HepG2 (cell line): Measurements from ENCODE around the gene WDFY1. TPM values are rescaled to one million over a fixed set of nuclear protein-coding genes. Genes with fewer than 3 reads are reported as not detected.
A peak's percentile ranks its signal among the peaks of the same experiment; 100 is the strongest.

Experiments used
- CEBPG ChIP-seq: IDR thresholded peaks from 2 replicates; pipeline ENCODE4 v1.6.1; 2016
- FOXC1 ChIP-seq: sonication (generic); formaldehyde crosslinking; IDR thresholded peaks from 2 replicates; pipeline ENCODE4 v1.8.0; 2022; ENCODE audit warnings: mild to moderate bottlenecking, missing genetic modification reagents, borderline replicate concordance
- HNRNPH1 ChIP-seq: fragments of 200-400 bp; formaldehyde crosslinking; optimal IDR thresholded peaks from 2 replicates; pipeline ENCODE3; 2017; ENCODE audit warnings: mild to moderate bottlenecking, low read depth, low read length
- ISL2 ChIP-seq: sonication (generic); formaldehyde crosslinking; IDR thresholded peaks from 2 replicates; pipeline ENCODE4 v1.5.0; 2020; ENCODE audit warnings: missing genetic modification reagents
- JUND ChIP-seq: sonication (generic); formaldehyde crosslinking; IDR thresholded peaks from 2 replicates; pipeline ENCODE4 v1.8.0; 2022; ENCODE audit warnings: mild to moderate bottlenecking, missing genetic modification reagents
- KLF6 ChIP-seq: IDR thresholded peaks from 2 replicates; pipeline ENCODE4 v1.8.0; 2016; ENCODE audit warnings: missing biosample characterization, missing genetic modification reagents
- MAFK ChIP-seq, 2 experiments: IDR thresholded peaks in 1 of 2; conservative IDR thresholded peaks in 1 of 2; 2 replicates each; pipeline ENCODE4 v1.6.1; 2011; ENCODE audit warnings: improper control_type of control experiment in 2 of 2, low read length in 2 of 2
- NFE2L1 ChIP-seq: sonication (generic); formaldehyde crosslinking; IDR thresholded peaks from 2 replicates; pipeline ENCODE4 v1.4.0; 2020; ENCODE audit warnings: missing genetic modification reagents, mild to moderate bottlenecking, borderline replicate concordance
- POGK ChIP-seq: sonication (generic); formaldehyde crosslinking; conservative IDR thresholded peaks from 2 replicates; pipeline ENCODE4 v1.8.0; 2022; ENCODE audit warnings: mild to moderate bottlenecking, moderate library complexity, missing genetic modification reagents
- RFX3 ChIP-seq: IDR thresholded peaks from 2 replicates; pipeline ENCODE4 v1.6.1; 2016; ENCODE audit warnings: missing biosample characterization, missing genetic modification reagents
- SAP130 ChIP-seq: IDR thresholded peaks from 2 replicates; pipeline ENCODE4 v1.6.1; 2016; ENCODE audit warnings: low read depth
- SMARCC2 ChIP-seq: fragments of 450-650 bp; IDR thresholded peaks from 2 replicates; pipeline ENCODE4 v1.6.1; 2017; ENCODE audit warnings: antibody characterized with exemption, mild to moderate bottlenecking
- THAP9 ChIP-seq: sonication (generic); formaldehyde crosslinking; IDR thresholded peaks from 2 replicates; pipeline ENCODE4; 2020; ENCODE audit warnings: missing genetic modification reagents, mild to moderate bottlenecking, borderline replicate concordance
- ZBTB26 ChIP-seq: IDR thresholded peaks from 2 replicates; pipeline ENCODE4 v1.6.1; 2016; ENCODE audit warnings: missing compliant biosample characterization, missing genetic modification reagents, borderline replicate concordance
- ZMYM2 ChIP-seq: sonication (generic); formaldehyde crosslinking; IDR thresholded peaks from 2 replicates; pipeline ENCODE4 v1.8.0; 2022; ENCODE audit warnings: mild to moderate bottlenecking, missing genetic modification reagents
- ZNF180 ChIP-seq: sonication (generic); formaldehyde crosslinking; IDR thresholded peaks from 2 replicates; pipeline ENCODE4 v1.4.0; 2020; ENCODE audit warnings: low read depth, missing genetic modification reagents, borderline replicate concordance
- ZNF333 ChIP-seq: sonication (generic); formaldehyde crosslinking; IDR thresholded peaks from 2 replicates; pipeline ENCODE4 v1.4.0; 2020; ENCODE audit warnings: mild to moderate bottlenecking, missing genetic modification reagents, borderline replicate concordance
- ZNF432 ChIP-seq: sonication (generic); formaldehyde crosslinking; IDR thresholded peaks from 2 replicates; pipeline ENCODE4 v1.5.0; 2020; ENCODE audit warnings: missing genetic modification reagents, mild to moderate bottlenecking, borderline replicate concordance
- ZNF580 ChIP-seq: IDR thresholded peaks from 2 replicates; pipeline ENCODE4 v1.6.1; 2016; ENCODE audit warnings: low read depth, borderline replicate concordance
- ZNF605 ChIP-seq: sonication (generic); formaldehyde crosslinking; IDR thresholded peaks from 2 replicates; pipeline ENCODE4 v1.8.0; 2022; ENCODE audit warnings: mild to moderate bottlenecking, missing genetic modification reagents
- ZNF619 ChIP-seq: sonication (generic); formaldehyde crosslinking; IDR thresholded peaks from 2 replicates; pipeline ENCODE4 v1.4.0; 2020; ENCODE audit warnings: mild to moderate bottlenecking, missing genetic modification reagents
- polyA plus RNA-seq, 8 experiments: library from polyadenylated mRNA; depleted of rRNA in 3 of 8; stranded (reverse) in 7 of 8; unstranded in 1 of 8; fragments of >200 nt; fragmentation: Illumina TruSeq in 4 of 8; extraction: Trizol in 4 of 8; gene quantifications; 2 replicates each; pipeline versions ENCODE4 v1.2.1 to v1.2.3, GENCODE V29; 2011 to 2016; ENCODE audit warnings: low read depth in 4 of 8, missing spikeins in 1 of 8, mixed read lengths in 1 of 8; ENCODE audit not compliant: insufficient read depth in 1 of 8
- total RNA-seq, 5 experiments: library from RNA; depleted of rRNA; stranded (reverse); fragments of >200 nt; fragmentation: Illumina TruSeq; extraction: Trizol; gene quantifications; 2 replicates each; pipeline ENCODE4 v1.2.3, GENCODE V29; 2016; ENCODE audit warnings: low read depth in 1 of 5
- TF ChIP-seq, protein P1 (sequence below): sonication (generic); formaldehyde crosslinking; IDR thresholded peaks from 2 replicates; pipeline ENCODE4 v1.4.0; 2020; ENCODE audit warnings: missing genetic modification reagents

The WDFY1 gene
- total and polyA plus RNA-seq, 2 of the 13 experiments (the other 11 are each of a cell fraction or from before 2014, with no cell fraction given): 77.0 to 78.4 TPM

DNA sequence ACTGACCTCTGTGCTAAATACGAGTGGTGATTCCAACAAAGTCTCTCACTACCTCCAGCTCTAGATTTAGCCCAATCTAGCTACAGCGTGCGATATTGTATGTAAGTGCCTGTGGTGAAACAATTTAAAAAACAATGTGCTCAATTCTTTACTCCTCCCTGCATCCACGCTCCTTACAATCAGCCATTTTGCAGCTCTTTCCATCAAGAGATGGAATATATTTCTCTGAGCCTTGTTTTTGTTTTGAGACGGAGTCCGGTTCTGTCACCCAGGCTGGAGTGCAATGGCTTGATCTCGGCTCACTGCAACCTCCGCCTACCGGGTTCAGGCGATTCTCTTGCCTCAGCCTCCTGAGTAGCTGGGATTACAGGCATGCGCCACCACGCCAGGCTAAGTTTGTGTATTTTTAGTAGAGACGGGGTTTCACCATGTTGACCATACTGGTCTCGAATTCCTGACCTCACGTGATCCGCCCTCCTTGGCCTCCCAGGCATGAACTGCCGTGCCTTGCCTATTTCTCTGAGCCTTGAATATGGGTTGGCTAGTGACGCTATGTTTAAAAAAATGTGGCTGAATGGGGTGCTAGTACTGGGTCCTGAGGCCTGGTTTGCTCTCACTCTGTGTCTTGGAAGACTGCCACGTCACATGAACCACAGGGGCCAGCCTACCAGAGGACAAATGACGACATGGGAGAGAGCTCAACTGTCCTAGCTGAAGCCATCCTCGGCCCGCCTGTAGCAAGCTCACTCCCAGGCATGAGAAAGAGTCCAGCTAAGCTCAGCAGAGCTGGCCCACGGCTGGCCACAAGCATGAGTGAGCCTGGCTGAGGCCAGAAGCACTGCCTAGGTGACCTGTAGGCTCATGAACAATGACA is 14.8 kb downstream of the WDFY1 start (continued):
- TF ChIP-seq THAP9 (CRISPR knock-in tag): peak; percentile 88
- TF ChIP-seq ISL2: no peak; the same call in 1 of the 2 replicates
- TF ChIP-seq ZNF605 (CRISPR knock-in tag): peak; percentile 98
- no peak for TF ChIP-seq RFX3
- no peak for TF ChIP-seq ZNF180 (CRISPR knock-in tag)
- TF ChIP-seq ZNF580 (CRISPR knock-in tag): peak; percentile 99
- TF ChIP-seq HNRNPH1: no peak
- TF ChIP-seq ZNF432 (CRISPR knock-in tag): no peak
- peak; percentile 62; the same call in 1 of the 2 replicates for TF ChIP-seq JUND (CRISPR knock-in tag)
- peak; percentile 22 to 88; a peak in 3 of 4 replicates for TF ChIP-seq MAFK (conservative IDR thresholded peaks at IDR 0.05 in 1 of 2, IDR thresholded peaks at IDR 0.05 in 1 of 2; ENCODE audit: low read length in 2 of 2)
- TF ChIP-seq FOXC1 (CRISPR knock-in tag): peak; percentile 94
- no peak for TF ChIP-seq NFE2L1
- peak; percentile 94 for TF ChIP-seq ZMYM2 (CRISPR knock-in tag)
- peak; percentile 76 for TF ChIP-seq ZBTB26
- TF ChIP-seq CEBPG (CRISPR knock-in tag): peak; percentile 68
- peak; percentile 87; the same call in 1 of the 2 replicates for TF ChIP-seq ZNF333 (CRISPR knock-in tag)
- no peak for TF ChIP-seq SMARCC2
- TF ChIP-seq SAP130: peak; percentile 83
- TF ChIP-seq, protein P1, sequence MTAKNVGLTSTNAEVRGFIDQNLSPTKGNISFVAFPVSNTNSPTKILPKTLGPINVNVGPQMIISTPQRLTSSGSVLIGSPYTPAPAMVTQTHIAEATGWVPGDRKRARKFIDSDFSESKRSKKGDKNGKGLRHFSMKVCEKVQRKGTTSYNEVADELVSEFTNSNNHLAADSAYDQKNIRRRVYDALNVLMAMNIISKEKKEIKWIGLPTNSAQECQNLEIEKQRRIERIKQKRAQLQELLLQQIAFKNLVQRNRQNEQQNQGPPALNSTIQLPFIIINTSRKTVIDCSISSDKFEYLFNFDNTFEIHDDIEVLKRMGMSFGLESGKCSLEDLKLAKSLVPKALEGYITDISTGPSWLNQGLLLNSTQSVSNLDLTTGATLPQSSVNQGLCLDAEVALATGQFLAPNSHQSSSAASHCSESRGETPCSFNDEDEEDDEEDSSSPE (CRISPR knock-in tag): peak; percentile 49; the same call in 1 of the 2 replicates
- peak; percentile 84 for TF ChIP-seq KLF6
- TF ChIP-seq POGK (CRISPR knock-in tag): peak; percentile 53; the same call in 1 of the 2 replicates
- peak; percentile 87 for TF ChIP-seq ZNF619 (CRISPR knock-in tag)
